Endothelial cell of umbilical vein (primary cell): ENCODE results near the gene KCNMB2. TPM values are rescaled to one million over a fixed set of nuclear protein-coding genes. Genes with fewer than 3 reads are reported as not detected.

Experiments
- BruUV-seq: library from RNA; stranded (reverse); fragments of 400-500 nt; replicated peaks from 2 replicates; lab custom pipeline; 2021; lab: Mats Ljungman, UMichigan
- CTCF ChIA-PET: fragments of 300-600, 350-600 bp; sonication (Branson Sonifier 250); formaldehyde crosslinking; loops from one replicate; lab custom pipeline; 2021; ENCODE audit warnings: antibody characterized with exemption, inconsistent platforms; lab: Charles Lee
- POLR2A ChIA-PET: fragments of 300-600, 350-600 bp; sonication (Branson Sonifier 250); formaldehyde crosslinking; loops from one replicate; lab custom pipeline; 2021; ENCODE audit warnings: antibody characterized with exemption, inconsistent platforms; lab: Charles Lee
- DNase-seq: peaks from one replicate; pipeline ENCODE4 v3.0.0-alpha.2; 2011; ENCODE audit warnings: low read depth, low spot score
- FAIRE-seq: peaks from 2 replicates; lab custom pipeline; 2011; peaks lifted over from hg19 to GRCh38; lab: Jason Lieb, UNC
- H2AFZ ChIP-seq: 2 replicates; pipeline ENCODE4 v1.6.0; 2012; ENCODE audit warnings: low read depth, low read length, control low read depth, inconsistent platforms
- H3K27ac ChIP-seq: 2 replicates; pipeline ENCODE4 v1.5.1; 2011; ENCODE audit warnings: low read depth, mild to moderate bottlenecking, control low read depth, low read length, moderate library complexity; ENCODE audit not compliant: insufficient read depth
- H3K27me3 ChIP-seq, 2 experiments: 2 replicates each; pipeline versions ENCODE4 v1.6.0 to v1.6.1; 2011; ENCODE audit warnings: low read length in 2 of 2, mixed read lengths in 1 of 2; ENCODE audit not compliant: control insufficient read depth in 2 of 2, insufficient read depth in 2 of 2
- H3K36me3 ChIP-seq, 2 experiments: 2 replicates in 1 of 2; 3 replicates in 1 of 2; pipeline ENCODE4 v1.5.1; 2011; ENCODE audit warnings: low read length in 2 of 2, mild to moderate bottlenecking in 1 of 2, moderate library complexity in 1 of 2; ENCODE audit not compliant: control insufficient read depth in 2 of 2, insufficient read depth in 2 of 2; ENCODE audit errors: extremely low read depth in 1 of 2
- H3K4me1 ChIP-seq: 3 replicates; pipeline ENCODE4 v1.5.1; 2011; ENCODE audit warnings: mild to moderate bottlenecking, low read length; ENCODE audit not compliant: control insufficient read depth, insufficient read depth; ENCODE audit errors: extremely low read depth
- H3K4me2 ChIP-seq: 2 replicates; pipeline ENCODE4 v1.6.1; 2011; ENCODE audit warnings: low read length, control low read depth, mixed read lengths; ENCODE audit not compliant: insufficient read depth
- H3K4me3 ChIP-seq, 3 experiments: fragments of 200-600 bp in 1 of 3; sonication (generic), shearing (Covaris generic) in 1 of 3; replicated peaks in 1 of 3; 2 replicates each; pipeline ENCODE4 v1.5.1; 2011 to 2016; ENCODE audit warnings: control low read depth in 3 of 3, low read length in 3 of 3, mild to moderate bottlenecking in 2 of 3, inconsistent platforms in 1 of 3, low read depth in 1 of 3, moderate library complexity in 1 of 3; ENCODE audit not compliant: insufficient read depth in 1 of 3
- H3K79me2 ChIP-seq: 2 replicates; pipeline ENCODE4 v1.6.0; 2012; ENCODE audit warnings: low read length, inconsistent platforms; ENCODE audit not compliant: control insufficient read depth, insufficient read depth
- H3K9ac ChIP-seq: replicated peaks from 2 replicates; pipeline ENCODE3; 2011; ENCODE audit warnings: low read length, control low read depth; ENCODE audit not compliant: insufficient read depth; ENCODE audit errors: extremely low read depth
- H3K9me1 ChIP-seq: replicated peaks from 3 replicates; pipeline ENCODE4 v1.6.0; 2011; ENCODE audit warnings: mild to moderate bottlenecking, low read length; ENCODE audit not compliant: control insufficient read depth, insufficient read depth; ENCODE audit errors: extremely low read depth
- H3K9me3 ChIP-seq: replicated peaks from 2 replicates; pipeline ENCODE4 v1.5.1; 2012; ENCODE audit warnings: low read length, inconsistent platforms; ENCODE audit not compliant: control insufficient read depth, insufficient read depth
- H4K20me1 ChIP-seq: replicated peaks from 2 replicates; pipeline ENCODE3; 2011; ENCODE audit warnings: mild to moderate bottlenecking, low read length; ENCODE audit not compliant: control insufficient read depth, insufficient read depth; ENCODE audit errors: extremely low read depth
- CTCF ChIP-seq, 2 donors: IDR thresholded peaks; 1 replicate in 1 of 2; 2 replicates in 1 of 2; pipeline ENCODE4 v1.5.1; 2011; ENCODE audit warnings: low read length in 2 of 2, mild to moderate bottlenecking in 2 of 2, moderate library complexity in 2 of 2, control low read depth in 1 of 2, inconsistent platforms in 1 of 2, low read depth in 1 of 2; ENCODE audit not compliant: insufficient read depth in 1 of 2; ENCODE audit errors: extremely low read depth in 1 of 2
- EZH2 ChIP-seq: IDR thresholded peaks from 2 replicates; pipeline ENCODE4 v1.6.1; 2012; ENCODE audit warnings: borderline replicate concordance, low read depth, mild to moderate bottlenecking, moderate library complexity, low read length, inconsistent platforms; ENCODE audit not compliant: severe bottlenecking
- FOS ChIP-seq: IDR thresholded peaks from 2 replicates; pipeline ENCODE4 v1.6.1; 2011; ENCODE audit warnings: mild to moderate bottlenecking, low read length, moderate library complexity, borderline replicate concordance; ENCODE audit not compliant: insufficient read depth
- GATA2 ChIP-seq: IDR thresholded peaks from 2 replicates; pipeline ENCODE4 v1.7.0; 2011; ENCODE audit warnings: low read depth, mild to moderate bottlenecking, moderate library complexity, mixed read lengths, low read length; ENCODE audit not compliant: insufficient read length, insufficient read depth
- JUN ChIP-seq: IDR thresholded peaks from 2 replicates; pipeline ENCODE4 v1.6.1; 2011; ENCODE audit warnings: borderline replicate concordance, low read depth; ENCODE audit not compliant: insufficient read length, insufficient read depth
- MAX ChIP-seq: IDR thresholded peaks from 2 replicates; pipeline ENCODE4 v1.6.1; 2011; ENCODE audit not compliant: insufficient read depth, insufficient read length
- MYC ChIP-seq: IDR thresholded peaks from one replicate; pipeline ENCODE4 v1.6.1; 2011; ENCODE audit warnings: mild to moderate bottlenecking, low read depth, low read length
- POLR2A ChIP-seq: IDR thresholded peaks from 2 replicates; pipeline ENCODE4 v1.6.1; 2012; ENCODE audit warnings: low read depth, mild to moderate bottlenecking, control low read depth, low read length
- POLR2AphosphoS5 ChIP-seq: IDR thresholded peaks from 2 replicates; pipeline ENCODE4 v1.6.1; 2012; ENCODE audit warnings: low read depth, mild to moderate bottlenecking, control low read depth, low read length, moderate library complexity; ENCODE audit not compliant: insufficient read depth
- dilution Hi-C: fragments of 300-500 bp; cut with MboI; formaldehyde crosslinking; loops from one replicate; pipeline ENCODE4 v1.15.0; 2019; ENCODE audit warnings: low sequenced_read_pairs; ENCODE audit not compliant: extremely low pct_ligation_motif_present
- intact Hi-C: fragments of 100-400 bp; cut with micrococcal nuclease; formaldehyde crosslinking; loops from one replicate; pipeline ENCODE4 v1.10.0; 2022
- polyA plus RNA-seq, 4 experiments: library from polyadenylated mRNA; depleted of rRNA in 3 of 4; stranded (reverse) in 3 of 4; unstranded in 1 of 4; fragments of >200 nt; gene quantifications; 2 replicates each; pipeline versions ENCODE4 v1.2.1 to v1.2.3, GENCODE V29; 2011 to 2012; ENCODE audit warnings: missing spikeins in 1 of 4
- total RNA-seq: library from RNA; stranded (reverse); gene quantifications from 2 replicates; pipeline ENCODE4 v1.2.3, GENCODE V29; 2021

KCNMB2 gene
- total and polyA plus RNA-seq, 2 donors (not counting 3 experiments of a cell fraction or from before 2014, with no cell fraction given), result not detected

- Histone ChIP-seq H3K4me3 (no peak overlapping the region), H3K9me1 (no peaks in the 10 kb centered on the region), H3K27ac (no peak overlapping the region), H3K27me3 (no peaks in the 10 kb centered on the region), H3K36me3 (no peaks in the 10 kb centered on the region), H3K4me2 (no peak overlapping the region), H3K9ac (no peak overlapping the region), H3K79me2 (no peaks in the 10 kb centered on the region), H3K9me3 (no peaks in the 10 kb centered on the region), H2AFZ (no peak overlapping the region), H3K4me1 (no peaks in the 10 kb centered on the region), H4K20me1 (no peaks in the 10 kb centered on the region)
- ChIA-PET POLR2A (no interaction called here), CTCF (no interaction called here)
- FAIRE-seq, result no peak
- intact Hi-C loops (no loop called here), dilution Hi-C loops (no loop called here)
- TF ChIP-seq MAX (no peak), POLR2AphosphoS5 (no peak), MYC (no peak), EZH2 (no peak), CTCF (IDR thresholded peaks at IDR 0.05; ENCODE audit: extremely low read depth in 1 of 2, insufficient read depth in 1 of 2, low read depth in 1 of 2, low read length in 2 of 2) (no peak), GATA2 (no peak), FOS (no peak), POLR2A (no peak), JUN (no peak)
- BruUV-seq, result no TSS peak
- DNase-seq, result no peak
Measured at GRCh38 chr3:178870085-178870484, 333.8 kb downstream of the KCNMB2 start.
